GM21717 (cell line): ENCODE results near the gene ADAT2.

Experiments
- ATAC-seq: cut with Tn5 transposase; IDR thresholded peaks from one replicate; pipeline ENCODE4 v1.9.1; 2021; ENCODE audit warnings: mild to moderate bottlenecking, moderate library complexity; ENCODE audit not compliant: unreplicated experiment

ADAT2 gene

DNA sequence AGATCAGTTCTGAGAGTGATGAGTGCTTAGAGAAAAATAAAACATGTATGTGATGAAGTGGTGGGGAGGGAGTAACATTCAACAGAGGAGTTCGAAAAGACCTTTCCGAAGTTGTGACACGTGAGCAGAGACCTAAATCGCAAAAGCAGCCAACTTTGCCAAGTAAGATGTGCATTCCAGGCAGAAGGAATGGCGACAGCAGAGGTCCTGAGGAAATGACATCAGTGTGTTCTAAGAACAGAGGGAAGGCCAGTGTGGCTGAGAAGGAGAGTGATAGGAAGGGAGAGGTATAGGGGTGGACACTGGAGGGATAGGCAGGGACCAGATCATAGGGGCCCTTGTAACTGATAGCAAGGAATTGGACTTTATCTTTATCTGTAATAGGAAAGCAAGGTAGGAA, 51.3 kb downstream of the ADAT2 start:
- no peak for ATAC-seq

DNA sequence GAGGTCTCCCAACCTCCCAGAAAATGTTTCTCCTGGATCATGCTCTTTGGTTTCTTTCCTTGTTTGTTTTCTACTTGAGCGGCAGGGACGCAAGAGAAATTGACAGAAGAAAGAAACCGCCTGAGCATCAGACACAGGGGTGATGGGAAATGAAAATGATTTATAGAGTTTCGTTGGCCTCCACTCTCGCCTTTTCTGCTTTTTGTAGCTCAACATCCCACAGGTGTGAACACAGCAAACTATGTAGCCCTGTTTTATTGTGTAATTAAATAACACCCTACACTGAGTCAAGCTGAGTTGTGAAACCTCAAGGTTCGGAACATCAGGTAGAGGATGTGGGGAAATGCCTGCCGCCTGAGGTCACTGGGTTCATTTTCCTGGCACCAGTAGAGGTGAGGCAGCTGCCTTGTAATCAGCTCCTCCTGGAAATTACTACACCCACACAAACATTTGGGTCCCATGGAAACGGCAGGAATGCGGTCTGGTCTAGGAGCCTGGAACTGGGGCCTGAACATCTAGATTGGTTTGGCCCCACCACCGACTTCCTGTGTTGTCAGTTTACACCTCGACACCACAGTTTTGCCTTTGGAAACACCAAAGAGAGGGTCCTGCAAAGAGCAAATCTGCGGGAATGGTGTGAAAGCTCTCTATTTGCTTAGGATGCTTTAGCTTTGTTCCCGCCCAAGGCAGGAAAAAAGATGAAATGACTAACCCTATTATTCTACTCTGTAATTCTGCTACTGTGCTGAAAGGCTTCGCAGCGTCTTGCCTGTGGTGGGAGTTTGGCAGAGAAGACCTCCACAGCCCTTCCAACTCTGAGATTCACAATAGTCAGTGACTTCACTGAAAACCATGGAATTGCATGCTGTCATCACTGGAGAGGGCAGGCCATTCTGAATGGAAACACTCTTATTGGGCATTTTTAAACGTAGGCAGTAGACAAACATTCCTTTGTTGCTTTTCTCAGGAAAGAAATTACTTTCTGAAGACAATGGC, 53.0 kb downstream of the ADAT2 start:
- no peak for ATAC-seq

DNA sequence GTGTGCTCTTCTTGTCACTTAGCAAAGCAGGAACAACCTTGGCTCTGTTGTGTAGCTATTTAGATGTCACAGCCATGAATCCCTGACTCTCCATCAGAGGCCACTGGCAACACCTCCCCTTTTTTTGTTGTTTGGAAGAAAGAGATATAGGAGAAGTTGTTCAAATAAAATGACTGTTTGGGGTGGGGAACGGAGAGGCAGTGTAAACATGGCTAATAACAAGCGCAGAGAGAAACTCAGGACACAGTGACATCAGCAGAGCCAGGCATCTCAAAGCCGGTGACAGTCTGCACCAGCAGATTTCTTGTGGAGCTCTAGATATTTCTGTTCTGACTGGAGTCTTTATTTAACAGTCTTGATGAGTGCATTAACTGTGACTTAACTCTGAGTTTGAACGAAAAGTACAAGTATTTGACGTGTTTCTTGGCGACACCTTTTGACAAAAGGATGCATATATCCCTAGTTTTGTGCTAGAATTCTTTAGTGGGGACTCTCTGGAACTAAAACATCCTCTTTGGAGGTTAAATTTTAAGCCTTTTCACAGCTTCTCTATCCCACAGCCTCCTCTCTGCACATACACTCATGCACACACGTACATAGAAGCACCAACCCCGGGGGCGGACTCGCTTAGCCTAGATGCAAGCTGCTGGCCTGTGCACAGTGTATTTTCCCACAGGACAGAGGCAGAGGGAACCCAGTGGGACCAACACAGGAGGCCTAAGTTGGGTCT, 53.8 kb downstream of the ADAT2 start:
- ATAC-seq = no peak

DNA sequence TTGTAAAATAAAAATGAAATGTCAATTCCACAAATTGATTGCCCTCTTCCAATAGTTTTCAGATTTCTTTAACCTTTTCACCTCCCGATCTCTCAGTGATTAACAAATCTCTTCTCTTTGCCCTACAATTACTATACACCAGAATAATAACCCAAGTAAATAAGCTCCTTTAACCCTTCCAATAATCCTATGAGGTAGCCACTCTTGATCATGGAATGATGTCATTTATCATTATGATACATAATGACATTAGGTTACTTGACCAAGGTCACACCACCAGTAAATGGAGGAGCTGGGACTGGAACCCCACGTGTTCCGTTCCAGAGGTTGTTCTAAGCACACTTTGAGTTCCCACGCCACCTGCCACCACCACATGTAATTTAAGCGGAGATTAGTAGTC, 54.8 kb downstream of the ADAT2 start:
- no peak for ATAC-seq

DNA sequence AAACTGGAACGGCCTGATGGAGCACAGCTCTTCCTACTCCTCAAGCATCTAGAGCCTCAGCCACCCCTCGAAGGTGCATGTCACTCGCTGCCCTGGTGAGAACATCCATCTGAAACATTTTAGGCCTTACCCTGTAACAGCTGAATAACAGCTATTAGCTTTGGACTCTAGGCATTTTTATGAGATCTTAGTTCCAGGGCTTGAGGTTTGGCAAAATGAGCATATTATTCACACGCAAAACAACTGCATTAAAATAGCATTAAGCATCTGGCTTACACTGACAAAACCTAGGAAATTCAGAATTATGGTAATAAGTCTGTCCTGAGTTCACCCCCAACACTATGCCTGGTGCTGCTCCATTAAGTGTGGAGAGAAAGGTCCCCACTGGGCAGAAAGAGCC, 56.1 kb downstream of the ADAT2 start:
- no peak for ATAC-seq

DNA sequence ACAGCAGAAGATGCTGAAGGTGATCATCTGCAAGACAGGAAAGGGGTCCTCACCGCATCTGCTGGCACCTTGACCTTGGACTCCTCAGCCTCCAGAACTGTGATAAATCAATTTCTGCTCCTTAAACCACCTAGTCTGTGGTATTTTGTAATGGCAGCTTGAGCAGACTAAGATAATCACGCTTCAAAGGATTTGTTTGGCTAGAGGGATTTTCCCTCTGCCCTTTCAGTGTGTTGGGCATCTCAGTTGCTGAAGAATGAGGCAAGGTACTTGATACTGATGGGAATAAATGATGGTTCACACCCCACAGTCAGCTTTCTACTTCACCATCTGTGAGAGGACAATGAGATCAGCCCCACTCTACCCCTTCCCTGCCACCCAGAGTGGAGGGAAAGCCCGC, 60.2 kb downstream of the ADAT2 start:
- ATAC-seq = no peak

DNA sequence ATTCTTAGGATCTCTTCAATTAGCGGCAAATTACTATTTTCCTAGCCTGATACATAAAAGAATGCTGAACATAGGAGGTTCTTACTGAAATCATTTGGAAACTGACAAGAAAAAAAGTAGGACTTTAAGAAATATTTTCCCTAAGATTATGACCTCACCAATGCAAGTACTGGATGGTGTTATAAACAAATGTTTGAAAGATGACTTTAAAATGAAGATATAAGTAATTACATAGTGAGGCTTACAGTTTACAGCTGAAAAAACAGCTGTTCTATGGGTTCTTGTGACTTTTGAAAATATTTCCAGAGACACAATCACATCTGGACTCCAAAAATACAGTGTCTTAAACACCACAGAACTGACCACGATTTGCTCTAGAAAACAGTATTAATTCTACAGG, 64.9 kb downstream of the ADAT2 start:
- no peak for ATAC-seq

DNA sequence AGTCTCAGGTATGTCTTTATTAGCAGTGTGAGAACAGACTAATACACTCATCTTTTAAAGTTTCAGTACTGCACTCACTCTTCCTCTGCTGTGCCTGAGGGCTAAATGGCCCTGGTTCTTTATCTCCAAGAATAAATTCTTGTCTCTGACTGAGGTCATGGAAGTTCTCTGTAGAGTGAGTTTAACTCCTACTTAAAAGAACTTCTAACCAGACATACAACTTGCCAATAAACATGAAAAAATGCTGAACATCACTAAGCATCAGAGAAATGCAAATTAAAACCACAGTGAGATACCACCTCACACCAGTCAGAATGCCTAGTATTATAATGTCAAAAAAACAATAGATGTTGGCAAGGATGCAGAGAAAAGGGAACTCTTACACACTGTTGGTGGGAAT, 73.6 kb downstream of the ADAT2 start:
- no peak for ATAC-seq

DNA sequence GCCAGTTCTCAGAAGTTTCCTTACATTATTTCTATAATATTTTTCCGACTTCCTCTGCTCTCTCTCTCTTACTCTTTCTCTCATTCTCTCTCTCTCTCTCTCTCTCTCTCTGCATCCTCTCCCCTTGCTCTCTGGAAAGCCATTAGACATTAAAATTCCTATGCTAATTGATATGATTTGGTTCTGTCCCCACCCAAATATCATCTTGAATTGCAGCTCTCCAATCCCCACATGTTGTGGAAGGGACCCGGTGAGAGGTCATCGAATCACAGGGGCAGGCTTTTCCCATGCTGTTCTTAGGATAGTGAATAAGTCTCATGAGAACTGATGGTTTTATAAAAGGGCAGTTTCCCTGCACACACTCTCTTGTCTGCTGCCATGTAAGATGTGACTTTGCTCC, 74.1 kb downstream of the ADAT2 start:
- ATAC-seq = no peak

DNA sequence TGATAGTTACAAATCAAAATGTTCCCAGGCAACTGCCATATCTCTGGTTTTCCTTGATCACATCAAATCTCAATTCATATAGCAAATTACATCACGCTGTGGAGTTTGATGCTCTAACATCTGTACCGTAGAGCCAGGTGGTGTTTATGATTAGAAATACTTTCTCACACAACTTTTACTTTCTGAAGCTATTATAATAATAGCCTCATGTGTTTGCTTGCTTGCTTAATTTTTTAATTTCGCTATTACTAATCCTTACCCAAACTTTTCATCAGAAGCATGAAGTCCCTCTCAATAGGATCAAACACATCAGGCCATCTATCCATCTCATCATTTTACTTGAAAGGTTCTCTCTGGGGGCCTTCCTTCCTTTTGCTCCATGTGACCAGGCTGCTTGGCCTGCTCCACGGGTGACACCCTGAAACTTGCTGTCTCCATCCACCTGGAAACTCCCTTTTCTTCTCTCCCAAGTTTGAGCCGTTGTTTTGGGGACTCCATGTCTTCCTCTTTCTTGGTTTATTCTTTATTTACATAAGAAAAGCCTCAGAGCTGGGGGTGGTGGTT, 75.4 kb downstream of the ADAT2 start:
- no peak for ATAC-seq

DNA sequence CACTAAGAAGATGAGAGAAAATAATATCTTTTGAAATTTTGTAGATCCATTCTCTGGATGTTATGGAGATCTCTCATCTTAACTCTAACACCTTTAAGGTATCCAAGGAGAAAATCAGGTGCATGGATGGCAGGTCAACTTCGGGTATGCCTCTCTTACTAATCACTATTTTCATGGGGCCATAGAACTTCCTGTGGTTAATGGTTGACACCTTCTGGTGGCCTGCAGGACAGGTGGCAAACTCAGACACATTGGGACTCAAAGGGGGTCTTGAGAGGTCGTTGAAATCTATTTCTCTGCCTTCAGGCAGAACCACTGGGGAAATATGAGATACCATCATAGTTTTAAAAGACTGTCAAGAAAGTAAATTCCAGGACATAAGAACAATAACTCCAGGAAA, 76.5 kb downstream of the ADAT2 start:
- no peak for ATAC-seq
